ENCODE results near the gene DGKB.
A peak's percentile ranks its signal among the peaks of the same experiment; 100 is the strongest.

Gene DGKB

DNA sequence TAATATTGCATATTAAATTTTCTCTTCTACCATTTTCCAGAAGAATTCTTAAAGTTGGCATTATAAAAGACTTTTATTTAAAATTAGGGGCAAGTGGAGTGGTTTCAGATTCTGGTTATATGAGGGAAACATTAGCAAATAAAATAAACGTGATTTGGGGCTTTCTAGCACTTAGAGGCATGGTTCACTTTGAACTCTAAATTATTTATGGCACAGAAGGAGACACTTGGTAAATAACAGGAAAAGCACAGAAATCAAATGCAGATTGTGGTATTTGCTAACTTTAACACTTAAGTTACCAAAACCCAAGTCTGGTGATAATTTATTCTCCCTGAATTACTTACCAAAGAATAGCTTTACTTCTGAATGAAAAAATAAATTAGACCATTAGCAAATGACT is 778.6 kb downstream of the DGKB start:
- TF ChIP-seq, protein P1, sequence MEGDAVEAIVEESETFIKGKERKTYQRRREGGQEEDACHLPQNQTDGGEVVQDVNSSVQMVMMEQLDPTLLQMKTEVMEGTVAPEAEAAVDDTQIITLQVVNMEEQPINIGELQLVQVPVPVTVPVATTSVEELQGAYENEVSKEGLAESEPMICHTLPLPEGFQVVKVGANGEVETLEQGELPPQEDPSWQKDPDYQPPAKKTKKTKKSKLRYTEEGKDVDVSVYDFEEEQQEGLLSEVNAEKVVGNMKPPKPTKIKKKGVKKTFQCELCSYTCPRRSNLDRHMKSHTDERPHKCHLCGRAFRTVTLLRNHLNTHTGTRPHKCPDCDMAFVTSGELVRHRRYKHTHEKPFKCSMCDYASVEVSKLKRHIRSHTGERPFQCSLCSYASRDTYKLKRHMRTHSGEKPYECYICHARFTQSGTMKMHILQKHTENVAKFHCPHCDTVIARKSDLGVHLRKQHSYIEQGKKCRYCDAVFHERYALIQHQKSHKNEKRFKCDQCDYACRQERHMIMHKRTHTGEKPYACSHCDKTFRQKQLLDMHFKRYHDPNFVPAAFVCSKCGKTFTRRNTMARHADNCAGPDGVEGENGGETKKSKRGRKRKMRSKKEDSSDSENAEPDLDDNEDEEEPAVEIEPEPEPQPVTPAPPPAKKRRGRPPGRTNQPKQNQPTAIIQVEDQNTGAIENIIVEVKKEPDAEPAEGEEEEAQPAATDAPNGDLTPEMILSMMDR (conservative IDR thresholded peaks at IDR 0.05) = no peak
- H3K27ac ChIP-seq = no peak overlapping the region

DNA sequence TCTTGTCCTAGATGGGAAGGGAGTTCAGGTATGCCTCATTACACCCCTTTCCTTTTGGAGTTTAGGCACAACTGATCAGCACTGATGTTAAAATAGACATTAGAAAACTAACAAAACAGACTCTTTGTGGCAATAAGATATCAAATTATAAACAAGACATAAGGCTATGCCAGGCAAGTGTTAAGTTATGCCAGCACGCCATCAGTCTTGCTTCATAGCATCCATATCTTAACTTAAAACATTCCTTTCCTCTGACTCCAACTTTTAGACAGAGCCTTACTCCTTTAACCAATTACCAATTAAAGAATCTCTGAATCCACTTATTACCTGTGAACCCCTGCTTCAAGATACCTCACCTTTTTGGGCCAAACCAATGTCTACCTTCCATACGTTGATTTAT is 786.9 kb downstream of the DGKB start:
- no peak overlapping the region for H3K27ac ChIP-seq
- TF ChIP-seq, protein P1 (conservative IDR thresholded peaks at IDR 0.05) = no peak

DNA sequence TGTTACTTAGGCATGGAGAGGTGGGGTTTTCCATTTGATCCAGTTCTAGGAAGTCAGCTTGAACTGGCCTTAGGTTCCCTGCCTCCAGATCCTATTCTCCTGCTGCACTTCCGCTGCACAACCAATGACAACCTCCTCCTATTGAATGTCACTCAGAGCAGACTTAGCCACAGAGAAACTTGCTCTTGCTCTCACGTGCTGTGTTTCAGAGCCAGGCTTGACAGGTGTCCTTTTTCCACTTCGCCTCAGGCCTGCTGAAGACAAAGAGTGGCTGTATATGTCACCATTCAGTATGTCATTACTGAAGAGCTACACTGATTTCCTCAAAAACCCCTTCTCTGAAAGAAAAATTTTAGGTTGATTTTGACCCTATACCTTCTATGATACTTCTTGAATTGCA is 797.7 kb downstream of the DGKB start:
- TF ChIP-seq, protein P1 (conservative IDR thresholded peaks at IDR 0.05) = no peak
- no peak overlapping the region for H3K27ac ChIP-seq

DNA sequence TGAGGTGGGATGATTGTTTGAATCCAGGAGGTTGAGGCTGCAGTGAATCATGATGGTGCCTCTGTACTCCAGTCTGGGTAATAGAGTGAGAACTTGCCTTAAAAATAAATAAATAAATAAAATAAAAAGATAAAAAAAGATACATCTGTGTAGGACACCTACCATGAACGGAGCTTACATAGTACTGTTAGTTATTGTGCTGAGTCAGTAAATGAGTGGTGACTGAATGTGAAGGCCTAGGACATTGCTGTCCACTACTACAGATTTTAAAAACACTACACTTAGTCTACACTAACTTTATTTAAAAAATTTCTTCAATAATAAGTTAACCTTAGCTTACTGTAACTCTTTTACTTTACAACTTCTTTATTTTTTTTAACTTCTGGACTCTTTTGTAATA is 806.4 kb downstream of the DGKB start:
- peak overlapping the region; percentile 72 for H3K27ac ChIP-seq
- TF ChIP-seq, protein P1 (conservative IDR thresholded peaks at IDR 0.05) = no peak

DNA sequence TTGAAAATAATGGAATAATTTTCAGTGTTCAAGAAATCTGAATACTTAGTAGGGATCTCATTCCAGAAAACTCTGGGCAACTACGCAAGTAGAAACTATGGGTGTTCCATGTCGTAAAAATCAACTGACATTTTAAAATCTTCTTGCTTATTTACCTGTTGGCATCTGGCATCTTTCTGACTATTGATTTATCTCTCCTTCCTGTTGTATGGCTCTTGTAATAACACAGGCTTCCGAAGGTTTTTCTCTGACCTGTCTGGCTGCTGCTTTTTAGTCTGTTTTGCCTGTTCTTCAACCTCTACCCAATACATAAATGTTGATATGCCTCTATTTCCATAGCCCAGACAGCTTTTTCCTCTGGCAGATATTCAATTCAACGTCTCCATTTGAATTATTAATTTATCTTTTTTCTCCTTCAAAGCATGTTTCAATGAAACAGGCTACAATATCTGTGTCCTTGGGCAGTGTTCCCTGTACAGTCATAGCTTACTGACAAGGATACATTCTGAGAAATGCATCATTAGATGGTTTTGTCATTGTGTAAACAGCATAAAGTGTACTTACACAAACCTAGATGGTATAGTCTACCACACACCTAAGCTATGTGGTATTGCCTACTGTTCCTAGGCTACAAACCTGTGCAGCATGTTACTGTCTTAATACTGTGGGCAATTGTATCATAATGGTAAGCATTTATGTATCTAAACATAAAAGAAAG is 807.2 kb downstream of the DGKB start:
- peak overlapping the region; percentile 72 for H3K27ac ChIP-seq
- TF ChIP-seq, protein P1 (conservative IDR thresholded peaks at IDR 0.05) = no peak

All from VCaP (cell line).